GM12878 (cell line): ENCODE measurements around the gene DUSP11. TPM values are rescaled to one million over a fixed set of nuclear protein-coding genes. Genes with fewer than 3 reads are reported as not detected.
A peak's percentile ranks its signal among the peaks of the same experiment; 100 is the strongest.

Experiments used
- CBX3 ChIP-seq: fragments of 200-600 bp; sonication (generic); IDR thresholded peaks from 2 replicates; pipeline ENCODE4 v1.6.1; 2016; ENCODE audit warnings: low read depth, borderline replicate concordance
- CEBPZ ChIP-seq: fragments of 150-350 bp; IDR thresholded peaks from 2 replicates; pipeline ENCODE4 v1.6.1; 2016; ENCODE audit warnings: low read depth, low read length
- CREM ChIP-seq: IDR thresholded peaks from 2 replicates; pipeline ENCODE4 v1.6.1; 2014; ENCODE audit warnings: antibody characterized with exemption, low read depth
- EGR1 ChIP-seq, 2 experiments: IDR thresholded peaks; 1 replicate in 1 of 2; 2 replicates in 1 of 2; pipeline ENCODE4 v1.6.1; 2011 to 2012; ENCODE audit warnings: low read depth in 2 of 2, low read length in 2 of 2, borderline replicate concordance in 1 of 2, mild to moderate bottlenecking in 1 of 2, moderate library complexity in 1 of 2
- HDGF ChIP-seq: fragments of 450-650 bp; IDR thresholded peaks from 2 replicates; pipeline ENCODE4 v1.6.1; 2016; ENCODE audit warnings: antibody characterized with exemption
- KDM1A ChIP-seq: fragments of 200-600 bp; sonication (generic); IDR thresholded peaks from 2 replicates; pipeline ENCODE4 v1.6.1; 2016; ENCODE audit warnings: borderline replicate concordance
- MEF2A ChIP-seq: IDR thresholded peaks from 2 replicates; pipeline ENCODE4 v1.6.1; 2011; ENCODE audit warnings: low read depth, mild to moderate bottlenecking, low read length, moderate library complexity; ENCODE audit not compliant: insufficient read depth
- NFYB ChIP-seq: IDR thresholded peaks from 2 replicates; pipeline ENCODE4 v1.6.1; 2011; ENCODE audit warnings: low read depth, mild to moderate bottlenecking, low read length, improper control_type of control experiment, moderate library complexity; ENCODE audit not compliant: insufficient read depth
- NR2C1 ChIP-seq: fragments of 450-650 bp; IDR thresholded peaks from 2 replicates; pipeline ENCODE4 v1.6.1; 2017; ENCODE audit warnings: antibody characterized with exemption, mild to moderate bottlenecking, moderate library complexity
- PAX5 ChIP-seq: IDR thresholded peaks from 2 replicates; pipeline ENCODE4 v1.6.1; 2011; ENCODE audit warnings: low read depth, low read length, borderline replicate concordance
- POLR2AphosphoS5 ChIP-seq: IDR thresholded peaks from 2 replicates; pipeline ENCODE4 v1.6.1; 2011; ENCODE audit warnings: mild to moderate bottlenecking, low read length, inconsistent platforms
- POU2F2 ChIP-seq: IDR thresholded peaks from 3 replicates; pipeline ENCODE4 v1.6.1; 2011; ENCODE audit warnings: low read depth, mild to moderate bottlenecking, low read length, borderline replicate concordance
- SREBF1 ChIP-seq: IDR thresholded peaks from 2 replicates; pipeline ENCODE4 v1.6.1; 2012; ENCODE audit warnings: mild to moderate bottlenecking, low read length
- SUZ12 ChIP-seq: fragments of 200-600 bp; sonication (generic); IDR thresholded peaks from one replicate; pipeline ENCODE4 v1.6.1; 2018; ENCODE audit warnings: antibody characterized with exemption, mild to moderate bottlenecking; ENCODE audit not compliant: unreplicated experiment
- TAF1 ChIP-seq: IDR thresholded peaks from 2 replicates; pipeline ENCODE4 v1.6.1; 2011; ENCODE audit warnings: mild to moderate bottlenecking, low read depth, low read length, borderline replicate concordance
- TARDBP ChIP-seq: IDR thresholded peaks from 2 replicates; pipeline ENCODE4 v1.6.1; 2016; ENCODE audit warnings: borderline replicate concordance
- YY1 ChIP-seq: IDR thresholded peaks from 2 replicates; pipeline ENCODE4 v1.6.1; 2011; ENCODE audit warnings: low read depth, mild to moderate bottlenecking, low read length
- polyA plus RNA-seq, 11 experiments: library from polyadenylated mRNA; depleted of rRNA in 4 of 11; unstranded in 6 of 11; stranded (reverse) in 5 of 11; fragments of >200 nt; fragmentation: Nextera tagmentation in 4 of 11; fragmentation: Illumina TruSeq in 1 of 11; extraction: Ambion mirVana in 4 of 11; extraction: Trizol in 1 of 11; gene quantifications; 1 replicate in 1 of 11; 2 replicates in 10 of 11; pipeline versions ENCODE4 v1.2.1 to v1.2.3, GENCODE V29; 2011 to 2016; ENCODE audit warnings: inconsistent platforms in 2 of 11, missing spikeins in 2 of 11, low read depth in 1 of 11
- total RNA-seq, 4 experiments: library from RNA; depleted of rRNA in 3 of 4; stranded (reverse); fragments of >200 nt in 3 of 4; fragmentation: Illumina TruSeq in 1 of 4; extraction: Trizol in 1 of 4; gene quantifications; 2 replicates each; pipeline versions ENCODE4 v1.2.1 to v1.2.3, GENCODE V29; 2013 to 2021
- TF ChIP-seq, protein P1 (sequence below): fragments of 150-350 bp; IDR thresholded peaks from 2 replicates; pipeline ENCODE4 v1.6.1; 2014; ENCODE audit warnings: mild to moderate bottlenecking, low read depth, low read length
- TF ChIP-seq, protein P2 (sequence below): IDR thresholded peaks from 2 replicates; pipeline ENCODE4 v1.6.1; 2011; ENCODE audit warnings: borderline replicate concordance, low read depth, mild to moderate bottlenecking, moderate library complexity, mixed read lengths, low read length; ENCODE audit not compliant: insufficient read depth; ENCODE audit errors: extremely low read length
- TF ChIP-seq, protein P3 (sequence below): fragments of 450-650 bp; formaldehyde crosslinking; IDR thresholded peaks from 2 replicates; pipeline ENCODE4 v1.4.0; 2022; ENCODE audit warnings: mild to moderate bottlenecking, moderate library complexity

DUSP11 gene
- total and polyA plus RNA-seq, 10 of the 15 experiments (the other 5 are each of a cell fraction or from before 2014, with no cell fraction given) = 26.4 to 78.4 (median 47.9) TPM

DNA sequence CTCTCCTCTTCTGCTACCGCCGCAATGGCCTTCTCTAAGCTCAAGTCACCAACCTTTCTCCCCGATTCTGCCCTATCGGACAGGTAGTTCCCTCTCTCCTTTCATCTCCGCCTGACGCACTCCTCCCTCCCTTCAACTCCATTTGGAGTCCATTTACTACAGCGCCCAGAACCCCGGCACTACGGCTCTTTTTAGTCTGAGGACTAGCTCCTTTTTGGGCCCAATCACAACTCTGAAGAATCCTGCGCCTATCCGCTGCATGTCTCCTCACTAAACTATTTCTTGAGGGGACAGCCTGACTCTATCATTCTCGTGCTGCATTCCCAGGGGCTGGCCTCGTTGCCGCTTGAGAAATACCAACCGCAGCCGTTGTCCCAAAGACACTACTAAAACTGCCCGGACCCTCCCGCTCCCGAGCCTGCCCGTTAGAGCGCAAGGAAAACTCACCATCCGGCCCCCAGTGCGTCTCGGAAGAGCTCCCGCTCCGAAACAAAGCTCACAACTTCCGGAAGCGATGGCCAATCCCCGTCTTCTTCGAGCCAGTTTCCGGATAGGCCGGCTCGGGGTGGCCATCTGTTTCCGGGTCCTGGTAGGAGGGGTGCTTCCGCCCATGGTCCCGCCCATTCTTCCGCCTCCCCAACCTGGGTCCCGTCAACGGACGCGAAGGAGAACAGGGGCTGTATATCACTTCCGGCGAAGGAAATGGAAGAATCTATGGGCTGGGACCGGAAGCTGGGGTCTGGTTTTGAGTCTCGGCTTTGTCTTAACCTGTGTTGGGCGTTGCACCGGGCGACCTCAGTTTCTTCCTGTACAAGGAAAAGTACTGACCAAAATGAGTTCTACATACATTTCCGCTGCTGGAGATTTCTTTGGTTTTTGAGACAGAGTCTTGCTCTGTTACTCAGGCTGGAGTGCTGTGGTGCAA, 42.8 kb downstream of the DUSP11 start, which contains the start of gene TPRKB (continued):
- TF ChIP-seq CEBPZ (no peak), POU2F2 (peak; percentile 54; the same call in 2 of the 3 replicates), HDGF (peak; percentile 18), KDM1A (no peak), YY1 (peak; percentile 79), CBX3 (no peak), TAF1 (peak; percentile 67), SUZ12 (no peak), PAX5 (peak; percentile 57; the same call in 1 of the 2 replicates), EGR1 (IDR thresholded peaks at IDR 0.05; ENCODE audit: borderline replicate concordance in 1 of 2, low read depth in 2 of 2, low read length in 2 of 2) (peak in 1 of 2 experiments; percentile 47; a peak in 1 of 3 replicates), NFYB (peak; percentile 72; the same call in 1 of the 2 replicates), SREBF1 (peak; percentile 75), CREM (peak; percentile 70), MEF2A (0 out of 2 replicates have a peak, but pooled peaks have one; percentile 24), TARDBP (no peak), NR2C1 (peak; percentile 98), POLR2AphosphoS5 (peak; percentile 76; the same call in 1 of the 2 replicates)
- TF ChIP-seq, protein P1, sequence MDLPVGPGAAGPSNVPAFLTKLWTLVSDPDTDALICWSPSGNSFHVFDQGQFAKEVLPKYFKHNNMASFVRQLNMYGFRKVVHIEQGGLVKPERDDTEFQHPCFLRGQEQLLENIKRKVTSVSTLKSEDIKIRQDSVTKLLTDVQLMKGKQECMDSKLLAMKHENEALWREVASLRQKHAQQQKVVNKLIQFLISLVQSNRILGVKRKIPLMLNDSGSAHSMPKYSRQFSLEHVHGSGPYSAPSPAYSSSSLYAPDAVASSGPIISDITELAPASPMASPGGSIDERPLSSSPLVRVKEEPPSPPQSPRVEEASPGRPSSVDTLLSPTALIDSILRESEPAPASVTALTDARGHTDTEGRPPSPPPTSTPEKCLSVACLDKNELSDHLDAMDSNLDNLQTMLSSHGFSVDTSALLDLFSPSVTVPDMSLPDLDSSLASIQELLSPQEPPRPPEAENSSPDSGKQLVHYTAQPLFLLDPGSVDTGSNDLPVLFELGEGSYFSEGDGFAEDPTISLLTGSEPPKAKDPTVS = no peak
- TF ChIP-seq, protein P2, sequence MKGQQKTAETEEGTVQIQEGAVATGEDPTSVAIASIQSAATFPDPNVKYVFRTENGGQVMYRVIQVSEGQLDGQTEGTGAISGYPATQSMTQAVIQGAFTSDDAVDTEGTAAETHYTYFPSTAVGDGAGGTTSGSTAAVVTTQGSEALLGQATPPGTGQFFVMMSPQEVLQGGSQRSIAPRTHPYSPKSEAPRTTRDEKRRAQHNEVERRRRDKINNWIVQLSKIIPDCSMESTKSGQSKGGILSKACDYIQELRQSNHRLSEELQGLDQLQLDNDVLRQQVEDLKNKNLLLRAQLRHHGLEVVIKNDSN = no peak
- TF ChIP-seq, protein P3, sequence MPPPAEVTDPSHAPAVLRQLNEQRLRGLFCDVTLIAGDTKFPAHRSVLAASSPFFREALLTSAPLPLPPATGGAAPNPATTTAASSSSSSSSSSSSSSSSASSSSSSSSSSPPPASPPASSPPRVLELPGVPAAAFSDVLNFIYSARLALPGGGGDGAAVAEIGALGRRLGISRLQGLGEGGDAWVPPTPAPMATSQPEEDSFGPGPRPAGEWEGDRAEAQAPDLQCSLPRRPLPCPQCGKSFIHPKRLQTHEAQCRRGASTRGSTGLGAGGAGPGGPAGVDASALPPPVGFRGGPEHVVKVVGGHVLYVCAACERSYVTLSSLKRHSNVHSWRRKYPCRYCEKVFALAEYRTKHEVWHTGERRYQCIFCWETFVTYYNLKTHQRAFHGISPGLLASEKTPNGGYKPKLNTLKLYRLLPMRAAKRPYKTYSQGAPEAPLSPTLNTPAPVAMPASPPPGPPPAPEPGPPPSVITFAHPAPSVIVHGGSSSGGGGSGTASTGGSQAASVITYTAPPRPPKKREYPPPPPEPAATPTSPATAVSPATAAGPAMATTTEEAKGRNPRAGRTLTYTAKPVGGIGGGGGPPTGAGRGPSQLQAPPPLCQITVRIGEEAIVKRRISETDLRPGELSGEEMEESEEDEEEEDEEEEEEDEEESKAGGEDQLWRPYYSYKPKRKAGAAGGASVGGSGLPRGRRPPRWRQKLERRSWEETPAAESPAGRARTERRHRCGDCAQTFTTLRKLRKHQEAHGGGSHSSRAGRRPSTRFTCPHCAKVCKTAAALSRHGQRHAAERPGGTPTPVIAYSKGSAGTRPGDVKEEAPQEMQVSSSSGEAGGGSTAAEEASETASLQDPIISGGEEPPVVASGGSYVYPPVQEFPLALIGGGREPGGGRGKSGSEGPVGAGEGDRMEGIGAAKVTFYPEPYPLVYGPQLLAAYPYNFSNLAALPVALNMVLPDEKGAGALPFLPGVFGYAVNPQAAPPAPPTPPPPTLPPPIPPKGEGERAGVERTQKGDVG (CRISPR knock-in tag) = no peak
